ENCODE results near the gene RGS12. TPM values are rescaled to one million over a fixed set of nuclear protein-coding genes. Genes with fewer than 3 reads are reported as not detected.

The RGS12 gene
- total RNA-seq, 1 experiment from 2014 or later: 23.1 TPM

GRCh38 chr4:3331511-3332394 lies 38.9 kb downstream of the RGS12 start:
- BruUV-seq (replicated peaks): no TSS peak
- Histone ChIP-seq H3K27me3 (replicated peaks; ENCODE audit: control insufficient read depth, insufficient read depth, low read length) (no peaks in the 10 kb centered on the region), H3K36me3 (ENCODE audit: control insufficient read depth, insufficient read depth, low read length) (no peaks in the 10 kb centered on the region), H3K4me3 (ENCODE audit: low read depth, low read length) (no peak overlapping the region), H3K9me3 (no peaks in the 10 kb centered on the region), H3K4me1 (no peaks in the 10 kb centered on the region)
- Mint-ChIP-seq H3K4me3 (ENCODE audit: unreplicated experiment) (no peak overlapping the region), H3K9me3 (ENCODE audit: unreplicated experiment) (no peaks in the 10 kb centered on the region), H3K4me1 (ENCODE audit: low read depth, unreplicated experiment) (no peaks in the 10 kb centered on the region), H3K36me3 (ENCODE audit: insufficient read depth, unreplicated experiment) (no peaks in the 10 kb centered on the region), H3K27me3 (ENCODE audit: insufficient read depth, unreplicated experiment) (no peaks in the 10 kb centered on the region), H3K27ac (ENCODE audit: unreplicated experiment) (no peak overlapping the region)
- DNase-seq: no peak
- POLR2A ChIA-PET: no interaction called here
- CTCF ChIA-PET: no interaction called here
- intact Hi-C loops (cut with micrococcal nuclease; ENCODE audit: unreplicated experiment): no loop called here
- no peak for TF ChIP-seq CTCF (IDR thresholded peaks at IDR 0.05; ENCODE audit: insufficient read depth in 1 of 2, low read depth in 1 of 2, low read length in 1 of 2, severe bottlenecking in 1 of 2, unreplicated experiment in 1 of 2)

- no peak for TF ChIP-seq CTCF (IDR thresholded peaks at IDR 0.05; ENCODE audit: insufficient read depth in 1 of 2, low read depth in 1 of 2, low read length in 1 of 2, severe bottlenecking in 1 of 2, unreplicated experiment in 1 of 2)
- Mint-ChIP-seq H3K27me3 (ENCODE audit: insufficient read depth, unreplicated experiment) (no peaks in the 10 kb centered on the region), H3K36me3 (ENCODE audit: insufficient read depth, unreplicated experiment) (no peaks in the 10 kb centered on the region), H3K9me3 (ENCODE audit: unreplicated experiment) (no peaks in the 10 kb centered on the region), H3K4me1 (ENCODE audit: low read depth, unreplicated experiment) (no peaks in the 10 kb centered on the region), H3K27ac (ENCODE audit: unreplicated experiment) (no peak overlapping the region), H3K4me3 (ENCODE audit: unreplicated experiment) (no peak overlapping the region)
- no TSS peak for BruUV-seq (replicated peaks)
- Histone ChIP-seq H3K27me3 (replicated peaks; ENCODE audit: control insufficient read depth, insufficient read depth, low read length) (no peaks in the 10 kb centered on the region), H3K36me3 (ENCODE audit: control insufficient read depth, insufficient read depth, low read length) (no peaks in the 10 kb centered on the region), H3K4me1 (no peaks in the 10 kb centered on the region), H3K4me3 (ENCODE audit: low read depth, low read length) (no peak overlapping the region), H3K9me3 (no peaks in the 10 kb centered on the region)
- ChIA-PET POLR2A (no interaction called here), CTCF (no interaction called here)
- intact Hi-C loops (cut with micrococcal nuclease; ENCODE audit: unreplicated experiment): no loop called here
- no peak for DNase-seq
Observed at GRCh38 chr4:3332498-3332897, 39.7 kb downstream of the RGS12 start.

- no peaks in the 10 kb centered on the region for H3K9me3 Mint-ChIP-seq (ENCODE audit: unreplicated experiment)
- H3K27me3 Mint-ChIP-seq (ENCODE audit: insufficient read depth, unreplicated experiment): no peaks in the 10 kb centered on the region
- H3K4me3 ChIP-seq (ENCODE audit: low read depth, low read length): no peak overlapping the region
- TF ChIP-seq CTCF (IDR thresholded peaks at IDR 0.05; ENCODE audit: insufficient read depth in 1 of 2, low read depth in 1 of 2, low read length in 1 of 2, severe bottlenecking in 1 of 2, unreplicated experiment in 1 of 2): no peak
- POLR2A ChIA-PET: no interaction called here
- intact Hi-C loops (cut with micrococcal nuclease; ENCODE audit: unreplicated experiment): no loop called here
- no peaks in the 10 kb centered on the region for H3K4me1 ChIP-seq
- BruUV-seq (replicated peaks): no TSS peak
- H3K36me3 Mint-ChIP-seq (ENCODE audit: insufficient read depth, unreplicated experiment): no peaks in the 10 kb centered on the region
- H3K36me3 ChIP-seq (ENCODE audit: control insufficient read depth, insufficient read depth, low read length): no peaks in the 10 kb centered on the region
- H3K4me3 Mint-ChIP-seq (ENCODE audit: unreplicated experiment): no peak overlapping the region
- H3K27me3 ChIP-seq (replicated peaks; ENCODE audit: control insufficient read depth, insufficient read depth, low read length): no peaks in the 10 kb centered on the region
- CTCF ChIA-PET: no interaction called here
- no peak overlapping the region for H3K27ac Mint-ChIP-seq (ENCODE audit: unreplicated experiment)
- no peaks in the 10 kb centered on the region for H3K9me3 ChIP-seq
- DNase-seq: no peak
- no peaks in the 10 kb centered on the region for H3K4me1 Mint-ChIP-seq (ENCODE audit: low read depth, unreplicated experiment)
Observed at GRCh38 chr4:3334316-3334715, 41.5 kb downstream of the RGS12 start.

Data from Caco-2 (cell line).